SKM-1 (cell line): ENCODE results near the gene EIF4E2.
A peak's percentile ranks its signal among the peaks of the same experiment; 100 is the strongest.
"Not testable (repeated sequence)": the region's sequence is repeated elsewhere in the genome, so short reads cannot be mapped to it uniquely, and the experiment has no call there.

Experiments used
- DNase-seq: peaks from one replicate; lab custom pipeline; 2025; ENCODE audit not compliant: unreplicated experiment; lab: John Stamatoyannopoulos, UW

Gene EIF4E2

GRCh38 chr2:232521959-232522622 lies 28.4 kb upstream of the EIF4E2 start:
- DNase-seq, result no peak

- DNase-seq, result no peak
Observed at GRCh38 chr2:232522623-232523401, 27.7 kb upstream of the EIF4E2 start.

GRCh38 chr2:232523402-232523681 lies 27.1 kb upstream of the EIF4E2 start:
- DNase-seq, result no peak

GRCh38 chr2:232523682-232524597 lies 26.5 kb upstream of the EIF4E2 start:
- DNase-seq, result peak; percentile 23

- no peak for DNase-seq
Observed at GRCh38 chr2:232524771-232525170, 25.7 kb upstream of the EIF4E2 start.

- no peak for DNase-seq
Observed at GRCh38 chr2:232525199-232525598, 25.3 kb upstream of the EIF4E2 start.

- no peak for DNase-seq
Observed at GRCh38 chr2:232525791-232526371, 24.6 kb upstream of the EIF4E2 start, which contains the start of gene CHRND. Gene CHRND (plus strand): TSS chr2:232526160. CDS start chr2:232526216, 56 bp downstream.

- no peak for DNase-seq
Observed at GRCh38 chr2:232526372-232526941, 24.0 kb upstream of the EIF4E2 start.

- no peak for DNase-seq
Observed at GRCh38 chr2:232527905-232528470, 22.5 kb upstream of the EIF4E2 start.

GRCh38 chr2:232528746-232529460 lies 21.6 kb upstream of the EIF4E2 start:
- DNase-seq, result no peak

GRCh38 chr2:232529806-232530547 lies 20.5 kb upstream of the EIF4E2 start:
- DNase-seq, result no peak

GRCh38 chr2:232530626-232531260 lies 19.7 kb upstream of the EIF4E2 start:
- DNase-seq, result no peak

- DNase-seq, result no peak
Observed at GRCh38 chr2:232532419-232532818, 18.1 kb upstream of the EIF4E2 start.

- DNase-seq, result not testable (repeated sequence)
Observed at GRCh38 chr2:232532821-232533220, 17.7 kb upstream of the EIF4E2 start.

- no peak for DNase-seq
Observed at GRCh38 chr2:232533944-232534710, 16.4 kb upstream of the EIF4E2 start.

- DNase-seq, result no peak
Observed at GRCh38 chr2:232534940-232535651, 15.4 kb upstream of the EIF4E2 start.

- no peak for DNase-seq
Observed at GRCh38 chr2:232535761-232536530, 14.5 kb upstream of the EIF4E2 start.
